ENCODE data around the gene SNN.

The SNN gene

GRCh38 chr16:11699234-11699894 is 31.1 kb downstream of the SNN start:
- DNase-seq (ENCODE audit: low read depth), result no peak

- peak; percentile 82 for DNase-seq (ENCODE audit: low read depth)
Observed at GRCh38 chr16:11700264-11701029, 32.2 kb downstream of the SNN start.

- DNase-seq (ENCODE audit: low read depth), result no peak
Observed at GRCh38 chr16:11705311-11706025, 37.2 kb downstream of the SNN start.

GRCh38 chr16:11706180-11706742 is 38.0 kb downstream of the SNN start:
- DNase-seq (ENCODE audit: low read depth), result peak; percentile 14

- DNase-seq (ENCODE audit: low read depth), result no peak
Observed at GRCh38 chr16:11707679-11708197, 39.5 kb downstream of the SNN start.

GRCh38 chr16:11708421-11708820 is 40.2 kb downstream of the SNN start:
- peak; percentile 56 for DNase-seq (ENCODE audit: low read depth)

GRCh38 chr16:11711662-11712061 is 43.4 kb downstream of the SNN start:
- no peak for DNase-seq (ENCODE audit: low read depth)

- no peak for DNase-seq (ENCODE audit: low read depth)
Observed at GRCh38 chr16:11712122-11712521, 43.9 kb downstream of the SNN start.

GRCh38 chr16:11715246-11715947 is 47.1 kb downstream of the SNN start:
- DNase-seq (ENCODE audit: low read depth), result no peak

GRCh38 chr16:11716336-11716735 is 48.1 kb downstream of the SNN start:
- no peak for DNase-seq (ENCODE audit: low read depth)

GRCh38 chr16:11717811-11718210 is 49.6 kb downstream of the SNN start:
- DNase-seq (ENCODE audit: low read depth), result no peak

- peak; percentile 24 for DNase-seq (ENCODE audit: low read depth)
Observed at GRCh38 chr16:11719171-11719570, 50.9 kb downstream of the SNN start.

- no peak for DNase-seq (ENCODE audit: low read depth)
Observed at GRCh38 chr16:11719762-11720161, 51.5 kb downstream of the SNN start.

- no peak for DNase-seq (ENCODE audit: low read depth)
Observed at GRCh38 chr16:11721781-11722467, 53.7 kb downstream of the SNN start.

- DNase-seq (ENCODE audit: low read depth), result no peak
Observed at GRCh38 chr16:11722468-11722808, 54.2 kb downstream of the SNN start.

GRCh38 chr16:11725457-11725856 is 57.2 kb downstream of the SNN start:
- no peak for DNase-seq (ENCODE audit: low read depth)

- no peak for DNase-seq (ENCODE audit: low read depth)
Observed at GRCh38 chr16:11726008-11726407, 57.8 kb downstream of the SNN start.

GRCh38 chr16:11727796-11728543 is 59.7 kb downstream of the SNN start:
- no peak for DNase-seq (ENCODE audit: low read depth)
